ENCODE results near the gene LAMP2. TPM values are rescaled to one million over a fixed set of nuclear protein-coding genes. Genes with fewer than 3 reads are reported as not detected.

Gene LAMP2
- total RNA-seq, result 69.3 and 101 TPM in 2 replicates

GRCh38 chrX:120468825-120469525, at the start of gene LAMP2:
TSS of gene LAMP2 (minus strand) at chrX:120469296. CDS start at chrX:120469169, 127 bp downstream.

Other genes starting within 250 kb of the LAMP2 start
- 13.4 and 14.5 TPM in 2 replicates for gene ZBTB33, start 218.5 kb downstream of the LAMP2 start, total RNA-seq
- 0.35 TPM in 1 of 2 replicates, not detected in the other for gene TMEM255A, start 157.8 kb downstream of the LAMP2 start, total RNA-seq
- not detected in 2 replicates for gene ATP1B4, start 107.2 kb downstream of the LAMP2 start, total RNA-seq
- 21.9 and 26.9 TPM in 2 replicates for gene CUL4B, start 91.7 kb upstream of the LAMP2 start, total RNA-seq
- gene MCTS1, start 134.8 kb upstream of the LAMP2 start, total RNA-seq, result 51.1 and 64.6 TPM in 2 replicates
- gene C1GALT1C1, start 160.8 kb upstream of the LAMP2 start, total RNA-seq, result 19.7 and 25.8 TPM in 2 replicates

Data from airway epithelial cell (primary cell).